ENCODE measurements around the gene TSPAN7. TPM values are rescaled to one million over a fixed set of nuclear protein-coding genes. Genes with fewer than 3 reads are reported as not detected.

The TSPAN7 gene
- total RNA-seq, 1 experiment from 2014 or later = not detected

DNA sequence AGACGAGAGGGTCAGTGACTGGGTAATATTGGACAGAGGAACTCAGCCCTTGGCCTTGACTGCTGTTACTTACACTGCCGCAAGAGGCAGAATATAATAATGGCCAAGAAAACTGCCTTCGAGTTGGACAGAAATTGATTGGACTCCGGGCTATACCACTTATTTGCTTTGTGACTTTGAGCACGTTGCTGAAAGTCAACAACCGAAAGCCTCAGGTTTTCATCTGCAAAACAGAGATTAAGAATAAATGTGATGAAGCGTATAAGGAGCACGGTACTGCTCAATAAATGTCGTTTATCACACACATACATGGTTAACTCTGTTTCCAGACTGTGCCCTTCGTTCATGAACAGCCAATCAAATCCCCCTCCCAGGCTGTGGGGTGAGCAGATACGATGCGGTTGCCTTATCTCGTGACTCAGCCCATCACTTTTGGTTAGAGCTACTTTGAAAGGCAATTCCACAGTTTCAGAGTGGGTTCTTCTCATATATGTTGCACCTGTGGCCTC, 91.6 kb downstream of the TSPAN7 start:
- Histone ChIP-seq H3K4me1 (replicated peaks; ENCODE audit: insufficient read depth) (no peaks in the 10 kb centered on the region), H2AFZ (no peak overlapping the region), H3K27me3 (ENCODE audit: insufficient read depth, low read depth) (no peaks in the 10 kb centered on the region), H3K9me3 (ENCODE audit: insufficient read depth, low read depth) (no peaks in the 10 kb centered on the region), H3K27ac (no peak overlapping the region), H3F3A (ENCODE audit: insufficient read depth, low read depth) (no peaks in the 10 kb centered on the region), H3K4me2 (no peak overlapping the region), H3K4me3 (no peak overlapping the region), H3K79me2 (ENCODE audit: low read depth) (no peaks in the 10 kb centered on the region), H4K20me1 (ENCODE audit: insufficient read depth) (no peaks in the 10 kb centered on the region), H3K9me2 (ENCODE audit: insufficient read depth) (no peaks in the 10 kb centered on the region), H3K36me3 (ENCODE audit: low read depth) (no peaks in the 10 kb centered on the region)
- ChIA-PET CTCF (no interaction called here), POLR2A (ENCODE audit: unreplicated experiment) (no interaction called here)
- DNase-seq = no peak
- TF ChIP-seq EZH2 (IDR thresholded peaks at IDR 0.05; ENCODE audit: low read depth) = no peak
- TF ChIP-seq, protein P1, sequence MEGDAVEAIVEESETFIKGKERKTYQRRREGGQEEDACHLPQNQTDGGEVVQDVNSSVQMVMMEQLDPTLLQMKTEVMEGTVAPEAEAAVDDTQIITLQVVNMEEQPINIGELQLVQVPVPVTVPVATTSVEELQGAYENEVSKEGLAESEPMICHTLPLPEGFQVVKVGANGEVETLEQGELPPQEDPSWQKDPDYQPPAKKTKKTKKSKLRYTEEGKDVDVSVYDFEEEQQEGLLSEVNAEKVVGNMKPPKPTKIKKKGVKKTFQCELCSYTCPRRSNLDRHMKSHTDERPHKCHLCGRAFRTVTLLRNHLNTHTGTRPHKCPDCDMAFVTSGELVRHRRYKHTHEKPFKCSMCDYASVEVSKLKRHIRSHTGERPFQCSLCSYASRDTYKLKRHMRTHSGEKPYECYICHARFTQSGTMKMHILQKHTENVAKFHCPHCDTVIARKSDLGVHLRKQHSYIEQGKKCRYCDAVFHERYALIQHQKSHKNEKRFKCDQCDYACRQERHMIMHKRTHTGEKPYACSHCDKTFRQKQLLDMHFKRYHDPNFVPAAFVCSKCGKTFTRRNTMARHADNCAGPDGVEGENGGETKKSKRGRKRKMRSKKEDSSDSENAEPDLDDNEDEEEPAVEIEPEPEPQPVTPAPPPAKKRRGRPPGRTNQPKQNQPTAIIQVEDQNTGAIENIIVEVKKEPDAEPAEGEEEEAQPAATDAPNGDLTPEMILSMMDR (conservative IDR thresholded peaks at IDR 0.05) = no peak
- BruUV-seq (replicated peaks) = no TSS peak
- intact Hi-C loops (cut with micrococcal nuclease; ENCODE audit: unreplicated experiment) = no loop called here

DNA sequence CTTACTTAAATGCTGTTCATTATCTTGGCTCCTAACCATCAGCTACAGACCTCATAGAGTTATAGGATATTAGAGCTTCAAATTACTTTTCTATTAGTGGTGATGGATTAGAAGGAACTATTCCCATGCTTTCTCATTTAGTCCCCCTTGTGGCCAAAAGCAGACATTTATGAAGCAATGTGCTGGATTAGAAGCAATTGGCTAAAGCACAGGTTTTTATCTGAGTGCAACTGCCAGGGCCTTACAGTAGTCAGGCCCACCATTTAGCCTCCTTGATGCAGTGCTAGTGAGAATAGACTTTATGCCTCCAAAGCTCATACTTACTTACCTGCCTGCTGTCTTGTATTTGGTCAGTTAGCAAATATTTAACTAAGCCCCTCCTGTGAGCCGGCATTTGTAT, 93.0 kb downstream of the TSPAN7 start:
- BruUV-seq (replicated peaks) = no TSS peak

DNA sequence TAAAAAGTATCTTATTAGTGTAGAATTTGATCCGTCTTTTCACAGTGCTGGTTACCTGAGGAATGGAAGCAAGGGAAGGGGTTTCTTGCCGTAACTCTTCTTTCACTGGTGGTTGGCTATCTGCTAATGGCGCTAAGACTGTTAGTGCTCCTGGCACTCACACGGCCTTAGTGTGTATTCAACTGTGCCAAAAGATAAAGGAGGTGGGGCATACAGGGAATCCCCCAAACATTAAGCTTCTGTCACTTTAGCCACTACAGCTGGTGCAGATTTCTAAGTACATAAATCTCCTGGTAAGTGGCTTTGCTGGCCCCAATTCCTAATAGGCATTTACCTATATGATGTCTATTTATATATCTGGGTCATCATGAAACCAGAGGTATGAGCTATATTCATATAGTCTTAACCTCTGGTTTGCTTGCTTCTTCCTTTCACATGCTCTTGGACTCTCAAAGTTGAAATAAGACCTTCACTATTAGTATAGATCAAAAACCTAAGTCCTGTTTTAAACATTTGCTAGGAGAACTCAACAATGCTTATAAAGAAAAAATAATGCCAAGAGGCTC, 95.1 kb downstream of the TSPAN7 start:
- H3F3A ChIP-seq (ENCODE audit: insufficient read depth, low read depth) = no peaks in the 10 kb centered on the region
- H3K4me1 ChIP-seq (replicated peaks; ENCODE audit: insufficient read depth) = no peaks in the 10 kb centered on the region
- no peak overlapping the region for H3K4me3 ChIP-seq
- H4K20me1 ChIP-seq (ENCODE audit: insufficient read depth) = no peaks in the 10 kb centered on the region
- H2AFZ ChIP-seq = no peak overlapping the region
- H3K4me2 ChIP-seq = no peak overlapping the region
- intact Hi-C loops (cut with micrococcal nuclease; ENCODE audit: unreplicated experiment) = no loop called here
- BruUV-seq (replicated peaks) = no TSS peak
- ChIA-PET CTCF (no interaction called here), POLR2A (ENCODE audit: unreplicated experiment) (no interaction called here)
- no peaks in the 10 kb centered on the region for H3K79me2 ChIP-seq (ENCODE audit: low read depth)
- no peaks in the 10 kb centered on the region for H3K9me3 ChIP-seq (ENCODE audit: insufficient read depth, low read depth)
- DNase-seq = no peak
- no peaks in the 10 kb centered on the region for H3K9me2 ChIP-seq (ENCODE audit: insufficient read depth)
- no peak overlapping the region for H3K27ac ChIP-seq
- TF ChIP-seq EZH2 (IDR thresholded peaks at IDR 0.05; ENCODE audit: low read depth) = no peak
- TF ChIP-seq, protein P1 (conservative IDR thresholded peaks at IDR 0.05) = no peak
- H3K27me3 ChIP-seq (ENCODE audit: insufficient read depth, low read depth) = no peaks in the 10 kb centered on the region
- no peaks in the 10 kb centered on the region for H3K36me3 ChIP-seq (ENCODE audit: low read depth)

More for the DNA sequence above, 93.0 kb downstream of the TSPAN7 start:
- Histone ChIP-seq H3K4me1 (replicated peaks; ENCODE audit: insufficient read depth) (no peaks in the 10 kb centered on the region), H3K4me2 (no peak overlapping the region), H2AFZ (no peak overlapping the region), H3K79me2 (ENCODE audit: low read depth) (no peaks in the 10 kb centered on the region), H3K9me3 (ENCODE audit: insufficient read depth, low read depth) (no peaks in the 10 kb centered on the region), H3K27me3 (ENCODE audit: insufficient read depth, low read depth) (no peaks in the 10 kb centered on the region), H3K27ac (no peak overlapping the region), H4K20me1 (ENCODE audit: insufficient read depth) (no peaks in the 10 kb centered on the region), H3K36me3 (ENCODE audit: low read depth) (no peaks in the 10 kb centered on the region), H3F3A (ENCODE audit: insufficient read depth, low read depth) (no peaks in the 10 kb centered on the region), H3K4me3 (no peak overlapping the region), H3K9me2 (ENCODE audit: insufficient read depth) (no peaks in the 10 kb centered on the region)
- CTCF ChIA-PET = no interaction called here
- POLR2A ChIA-PET (ENCODE audit: unreplicated experiment) = no interaction called here
- intact Hi-C loops (cut with micrococcal nuclease; ENCODE audit: unreplicated experiment) = no loop called here
- no peak for DNase-seq
- TF ChIP-seq, protein P1 (conservative IDR thresholded peaks at IDR 0.05) = no peak
- TF ChIP-seq EZH2 (IDR thresholded peaks at IDR 0.05; ENCODE audit: low read depth) = no peak
